Neural cell (in vitro differentiated cells): Measurements from ENCODE around the gene THRB.

Experiments used
- EP300 ChIP-seq: fragments of 450-650 bp; conservative IDR thresholded peaks from 2 replicates; pipeline ENCODE4 v1.6.1; 2014; ENCODE audit warnings: antibody characterized with exemption, mild to moderate bottlenecking, moderate library complexity; ENCODE audit not compliant: poor library complexity, severe bottlenecking
- EZH2 ChIP-seq: fragments of 200-600, 300-800 bp; shearing (Covaris generic), sonication (generic); IDR thresholded peaks from 2 replicates; pipeline ENCODE4 v1.6.1; 2014; ENCODE audit warnings: antibody characterized with exemption, low read length, borderline replicate concordance, mild to moderate bottlenecking; ENCODE audit not compliant: insufficient read depth, poor library complexity, severe bottlenecking
- MXI1 ChIP-seq: fragments of 450-650 bp; conservative IDR thresholded peaks from 2 replicates; pipeline ENCODE4 v1.6.1; 2014; ENCODE audit warnings: antibody characterized with exemption, mild to moderate bottlenecking; ENCODE audit not compliant: poor library complexity, severe bottlenecking
- POLR2AphosphoS5 ChIP-seq: IDR thresholded peaks from 2 replicates; pipeline ENCODE4 v1.6.1; 2012
- RAD21 ChIP-seq: fragments of 450-650 bp; conservative IDR thresholded peaks from 2 replicates; pipeline ENCODE4 v1.6.1; 2014; ENCODE audit warnings: antibody characterized with exemption, mild to moderate bottlenecking, moderate library complexity
- TAF1 ChIP-seq: IDR thresholded peaks from 2 replicates; pipeline ENCODE4 v1.6.1; 2012; ENCODE audit warnings: low read depth
- TF ChIP-seq, protein P1 (sequence below): fragments of 450-650 bp; IDR thresholded peaks from 2 replicates; pipeline ENCODE4 v1.5.1; 2014; ENCODE audit warnings: antibody characterized with exemption, mild to moderate bottlenecking, moderate library complexity; ENCODE audit not compliant: poor library complexity, severe bottlenecking
- TF ChIP-seq, protein P2 (sequence below): IDR thresholded peaks from 2 replicates; pipeline ENCODE4 v1.6.1; 2012; ENCODE audit warnings: borderline replicate concordance

DNA sequence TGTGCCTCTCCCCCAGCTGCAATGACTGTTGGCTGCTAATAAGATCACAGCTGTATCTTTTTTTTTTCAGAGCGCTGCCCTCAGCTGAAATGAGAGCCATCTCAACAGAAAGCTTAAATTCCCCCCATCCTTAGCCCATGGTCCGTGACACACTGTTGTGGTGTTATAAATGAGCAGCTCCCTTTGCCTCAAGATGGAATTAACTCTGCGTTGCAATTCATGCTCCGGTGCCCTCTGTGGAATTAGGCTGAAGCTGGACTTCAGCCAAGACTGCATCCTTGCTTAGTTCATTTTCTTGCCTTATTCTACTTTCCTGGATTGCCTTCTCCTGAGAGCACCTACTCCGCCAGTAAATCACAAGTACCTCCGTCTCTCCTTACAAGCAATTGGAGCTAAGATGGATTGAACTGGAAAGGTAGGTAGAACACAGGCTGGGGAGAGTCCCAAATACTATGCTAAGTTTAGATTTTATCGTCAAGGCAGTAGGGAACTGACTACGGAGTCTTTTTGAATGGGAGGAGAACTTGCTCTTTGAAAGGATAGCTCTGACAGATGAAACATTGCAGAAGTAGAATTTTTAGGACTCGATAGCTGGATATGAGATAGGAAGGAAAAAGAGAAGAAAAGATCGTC lies 39.0 kb upstream of the THRB start:
- TF ChIP-seq, protein P1, sequence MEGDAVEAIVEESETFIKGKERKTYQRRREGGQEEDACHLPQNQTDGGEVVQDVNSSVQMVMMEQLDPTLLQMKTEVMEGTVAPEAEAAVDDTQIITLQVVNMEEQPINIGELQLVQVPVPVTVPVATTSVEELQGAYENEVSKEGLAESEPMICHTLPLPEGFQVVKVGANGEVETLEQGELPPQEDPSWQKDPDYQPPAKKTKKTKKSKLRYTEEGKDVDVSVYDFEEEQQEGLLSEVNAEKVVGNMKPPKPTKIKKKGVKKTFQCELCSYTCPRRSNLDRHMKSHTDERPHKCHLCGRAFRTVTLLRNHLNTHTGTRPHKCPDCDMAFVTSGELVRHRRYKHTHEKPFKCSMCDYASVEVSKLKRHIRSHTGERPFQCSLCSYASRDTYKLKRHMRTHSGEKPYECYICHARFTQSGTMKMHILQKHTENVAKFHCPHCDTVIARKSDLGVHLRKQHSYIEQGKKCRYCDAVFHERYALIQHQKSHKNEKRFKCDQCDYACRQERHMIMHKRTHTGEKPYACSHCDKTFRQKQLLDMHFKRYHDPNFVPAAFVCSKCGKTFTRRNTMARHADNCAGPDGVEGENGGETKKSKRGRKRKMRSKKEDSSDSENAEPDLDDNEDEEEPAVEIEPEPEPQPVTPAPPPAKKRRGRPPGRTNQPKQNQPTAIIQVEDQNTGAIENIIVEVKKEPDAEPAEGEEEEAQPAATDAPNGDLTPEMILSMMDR: no peak
- TF ChIP-seq MXI1: no peak
- no peak for TF ChIP-seq RAD21
- no peak for TF ChIP-seq POLR2AphosphoS5
- no peak for TF ChIP-seq EP300
- no peak for TF ChIP-seq TAF1
- no peak for TF ChIP-seq EZH2
- TF ChIP-seq, protein P2, sequence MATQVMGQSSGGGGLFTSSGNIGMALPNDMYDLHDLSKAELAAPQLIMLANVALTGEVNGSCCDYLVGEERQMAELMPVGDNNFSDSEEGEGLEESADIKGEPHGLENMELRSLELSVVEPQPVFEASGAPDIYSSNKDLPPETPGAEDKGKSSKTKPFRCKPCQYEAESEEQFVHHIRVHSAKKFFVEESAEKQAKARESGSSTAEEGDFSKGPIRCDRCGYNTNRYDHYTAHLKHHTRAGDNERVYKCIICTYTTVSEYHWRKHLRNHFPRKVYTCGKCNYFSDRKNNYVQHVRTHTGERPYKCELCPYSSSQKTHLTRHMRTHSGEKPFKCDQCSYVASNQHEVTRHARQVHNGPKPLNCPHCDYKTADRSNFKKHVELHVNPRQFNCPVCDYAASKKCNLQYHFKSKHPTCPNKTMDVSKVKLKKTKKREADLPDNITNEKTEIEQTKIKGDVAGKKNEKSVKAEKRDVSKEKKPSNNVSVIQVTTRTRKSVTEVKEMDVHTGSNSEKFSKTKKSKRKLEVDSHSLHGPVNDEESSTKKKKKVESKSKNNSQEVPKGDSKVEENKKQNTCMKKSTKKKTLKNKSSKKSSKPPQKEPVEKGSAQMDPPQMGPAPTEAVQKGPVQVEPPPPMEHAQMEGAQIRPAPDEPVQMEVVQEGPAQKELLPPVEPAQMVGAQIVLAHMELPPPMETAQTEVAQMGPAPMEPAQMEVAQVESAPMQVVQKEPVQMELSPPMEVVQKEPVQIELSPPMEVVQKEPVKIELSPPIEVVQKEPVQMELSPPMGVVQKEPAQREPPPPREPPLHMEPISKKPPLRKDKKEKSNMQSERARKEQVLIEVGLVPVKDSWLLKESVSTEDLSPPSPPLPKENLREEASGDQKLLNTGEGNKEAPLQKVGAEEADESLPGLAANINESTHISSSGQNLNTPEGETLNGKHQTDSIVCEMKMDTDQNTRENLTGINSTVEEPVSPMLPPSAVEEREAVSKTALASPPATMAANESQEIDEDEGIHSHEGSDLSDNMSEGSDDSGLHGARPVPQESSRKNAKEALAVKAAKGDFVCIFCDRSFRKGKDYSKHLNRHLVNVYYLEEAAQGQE: no peak
